GM19324 (cell line): Measurements from ENCODE around the gene ITIH1.
"Not testable (repeated sequence)": the region's sequence is repeated elsewhere in the genome, so short reads cannot be mapped to it uniquely, and the experiment has no call there.

Experiments
- ATAC-seq: cut with Tn5 transposase; IDR thresholded peaks from one replicate; pipeline ENCODE4 v1.9.1; 2021; ENCODE audit warnings: mild to moderate bottlenecking, moderate library complexity; ENCODE audit not compliant: unreplicated experiment, low FRiP score

Gene ITIH1

DNA sequence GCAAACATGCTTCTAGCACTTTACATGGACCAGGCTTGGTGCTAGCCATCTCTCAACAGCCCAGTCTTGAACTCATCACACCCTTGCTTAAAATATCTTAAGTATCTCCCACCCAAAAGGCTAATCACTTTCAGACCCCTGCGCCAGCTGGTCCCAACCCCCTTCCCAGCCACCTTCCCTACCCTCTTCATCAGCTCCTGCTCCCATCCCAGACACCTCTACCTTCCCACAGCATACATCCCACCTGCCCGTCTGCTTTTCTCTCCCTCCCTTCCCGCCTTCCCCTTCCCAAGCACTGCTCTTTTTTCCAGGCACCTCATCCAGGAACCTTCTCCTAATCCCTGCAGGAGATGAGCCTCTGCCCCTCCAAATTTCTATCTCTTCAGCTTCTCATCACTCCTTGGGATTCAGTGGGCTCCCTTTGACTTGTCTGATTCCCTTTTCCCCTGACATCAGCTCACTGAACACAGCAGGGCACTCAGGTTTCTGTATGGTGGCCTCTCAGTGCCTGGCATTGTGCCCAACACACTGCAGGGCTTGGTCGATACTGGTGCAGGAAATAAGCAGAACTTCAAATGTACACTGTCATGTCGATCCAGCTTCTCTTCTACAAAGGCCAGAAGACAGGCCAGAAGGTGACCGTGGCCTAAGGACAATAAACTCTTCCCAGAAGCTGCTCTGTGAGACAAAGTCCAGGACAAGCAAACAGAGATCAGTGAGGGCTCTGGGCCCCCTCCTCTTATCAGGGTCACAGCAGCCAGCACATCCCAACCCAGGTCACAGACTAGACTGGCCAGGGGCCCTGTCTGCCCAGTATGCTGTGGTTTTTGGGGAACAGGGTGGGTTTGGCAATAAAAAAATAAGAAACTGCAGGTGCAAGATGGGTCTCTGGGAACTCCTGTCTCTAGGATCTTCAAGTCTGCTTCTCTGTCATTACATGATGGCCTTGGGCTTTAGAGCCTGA, 2.2 kb upstream of the ITIH1 start:
- no peak for ATAC-seq

DNA sequence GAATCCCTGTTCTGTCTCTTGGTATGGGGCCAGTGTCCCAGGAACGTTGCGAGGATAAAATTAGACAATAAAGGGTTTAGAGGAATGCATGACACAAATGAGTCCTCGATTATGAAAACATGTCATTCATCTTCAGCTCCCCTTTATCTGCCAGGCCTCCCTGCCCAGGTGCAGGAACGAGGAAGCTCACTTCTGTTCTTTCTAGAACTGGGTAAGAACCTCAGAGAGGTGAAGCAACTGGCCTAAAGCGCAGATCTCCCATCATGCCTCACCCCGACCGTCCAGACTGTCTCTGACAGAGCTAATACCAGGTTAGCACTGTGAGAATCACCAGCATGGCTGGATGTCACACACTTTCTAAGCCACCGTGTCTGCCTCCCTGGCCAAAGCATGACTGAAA, 1.5 kb upstream of the ITIH1 start:
- no peak for ATAC-seq

GRCh38 chr3:52776486-52776885, 913 bp upstream of the ITIH1 start:
- ATAC-seq = not testable (repeated sequence)

GRCh38 chr3:52777959-52778805, 783 bp downstream of the ITIH1 start:
- ATAC-seq = no peak

DNA sequence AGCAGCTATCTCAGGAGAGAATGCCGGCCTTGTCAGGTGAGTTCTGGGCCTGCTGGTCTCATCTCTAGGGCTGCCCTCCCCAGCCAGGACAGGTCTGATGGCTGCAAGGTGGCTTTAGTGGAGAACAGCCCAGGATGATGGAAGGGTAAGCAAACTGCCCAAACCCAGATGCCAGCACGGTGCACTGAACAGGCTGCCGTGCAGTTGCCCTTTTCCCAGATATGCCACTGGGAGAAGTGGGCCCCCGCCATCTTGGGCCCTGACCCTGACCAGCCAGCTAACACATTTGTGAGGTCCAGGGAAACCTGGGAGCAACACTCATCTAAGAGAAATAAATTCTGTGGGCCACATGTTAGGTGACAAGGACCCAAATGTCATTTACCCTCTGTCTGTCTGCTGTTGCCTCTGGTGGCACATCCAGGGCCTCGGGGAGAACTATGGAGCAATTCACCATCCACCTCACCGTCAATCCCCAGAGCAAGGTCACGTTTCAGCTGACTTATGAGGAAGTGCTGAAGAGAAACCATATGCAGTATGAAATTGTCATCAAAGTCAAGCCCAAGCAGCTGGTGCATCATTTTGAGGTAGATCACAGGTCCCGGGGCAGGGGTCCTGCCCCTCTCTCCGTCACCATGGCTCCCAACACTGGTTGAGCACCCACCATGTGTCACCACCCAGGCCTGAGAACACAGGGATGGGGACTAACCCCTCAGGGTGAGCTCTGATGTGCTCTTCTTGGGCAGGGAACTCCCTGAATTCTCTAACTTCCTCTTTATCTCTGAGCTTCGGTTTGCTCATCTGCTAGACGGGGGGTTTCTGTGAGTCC, 1.8 kb downstream of the ITIH1 start:
- no peak for ATAC-seq

DNA sequence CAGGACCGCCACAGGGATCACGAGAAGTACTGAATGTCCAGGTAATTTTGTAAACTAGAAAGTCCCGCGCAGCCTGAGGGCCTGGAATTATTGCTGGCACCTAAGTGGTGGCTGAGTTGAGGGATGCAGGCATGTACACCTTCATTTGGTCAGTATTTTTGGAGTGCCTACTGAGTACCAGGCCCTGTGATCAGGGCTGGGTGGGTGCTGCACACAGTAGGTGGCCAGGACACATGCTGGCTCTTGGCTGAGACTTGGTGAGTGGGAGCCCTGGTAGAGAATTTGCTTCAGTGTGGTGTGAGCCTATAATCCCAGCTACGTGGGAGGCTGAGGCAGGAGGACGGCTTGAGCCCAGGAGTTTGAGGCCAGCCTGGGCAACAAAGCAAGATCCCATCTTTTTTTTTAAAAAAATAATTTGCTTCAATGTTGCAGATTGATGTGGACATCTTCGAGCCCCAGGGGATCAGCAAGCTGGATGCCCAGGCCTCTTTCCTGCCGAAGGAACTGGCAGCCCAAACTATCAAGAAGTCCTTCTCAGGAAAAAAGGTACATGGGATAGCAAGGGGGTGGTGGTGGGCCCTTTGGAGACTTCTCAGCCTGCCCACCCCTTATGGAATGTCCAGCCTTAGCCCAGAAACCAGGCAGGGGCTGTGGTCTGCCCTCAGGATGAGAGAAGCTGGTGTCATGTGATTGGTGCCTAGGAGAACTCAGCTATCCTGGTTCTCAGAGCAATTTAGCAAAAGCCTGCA, 2.6 kb downstream of the ITIH1 start:
- ATAC-seq = no peak

- no peak for ATAC-seq
These were observed 4.3 kb downstream of the ITIH1 start for GRCh38 chr3:52781741-52782140.

DNA sequence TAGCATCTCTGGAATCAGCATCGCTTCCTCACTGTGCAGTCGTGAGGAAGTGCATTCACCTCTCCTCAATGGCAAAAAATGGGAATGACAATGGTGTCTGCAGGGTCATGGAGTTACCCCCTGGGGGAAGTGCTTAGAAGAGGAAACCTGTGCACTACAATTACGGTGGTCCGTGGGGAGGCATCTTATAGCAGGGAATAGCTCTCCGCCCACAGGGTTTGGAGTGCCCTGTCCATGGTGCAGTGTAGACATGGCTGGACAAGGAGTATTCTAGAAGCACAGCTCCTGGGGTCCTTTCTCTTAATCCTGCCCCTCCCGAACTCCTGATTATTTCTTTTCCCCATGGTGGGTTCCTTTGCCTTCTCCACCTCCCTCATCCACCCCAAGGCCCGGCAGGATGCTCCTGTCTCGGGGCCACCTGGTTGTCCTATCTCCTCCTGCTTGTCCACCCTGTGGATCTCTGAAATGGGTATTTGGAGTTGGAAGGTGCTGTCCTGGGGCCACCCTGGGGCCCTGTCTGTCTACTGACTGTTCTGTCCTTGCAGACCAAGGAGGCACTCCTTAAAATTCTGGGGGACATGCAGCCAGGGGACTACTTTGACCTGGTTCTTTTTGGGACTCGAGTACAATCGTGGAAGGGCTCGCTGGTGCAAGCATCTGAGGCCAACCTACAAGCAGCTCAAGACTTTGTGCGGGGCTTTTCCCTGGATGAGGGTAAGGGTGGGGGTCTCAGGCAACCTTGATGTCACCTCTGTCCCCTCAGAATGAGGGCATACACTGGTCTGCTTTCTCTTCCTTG, 5.2 kb downstream of the ITIH1 start:
- ATAC-seq = no peak

- no peak for ATAC-seq
These were observed 5.8 kb downstream of the ITIH1 start for GRCh38 chr3:52783211-52783555.

DNA sequence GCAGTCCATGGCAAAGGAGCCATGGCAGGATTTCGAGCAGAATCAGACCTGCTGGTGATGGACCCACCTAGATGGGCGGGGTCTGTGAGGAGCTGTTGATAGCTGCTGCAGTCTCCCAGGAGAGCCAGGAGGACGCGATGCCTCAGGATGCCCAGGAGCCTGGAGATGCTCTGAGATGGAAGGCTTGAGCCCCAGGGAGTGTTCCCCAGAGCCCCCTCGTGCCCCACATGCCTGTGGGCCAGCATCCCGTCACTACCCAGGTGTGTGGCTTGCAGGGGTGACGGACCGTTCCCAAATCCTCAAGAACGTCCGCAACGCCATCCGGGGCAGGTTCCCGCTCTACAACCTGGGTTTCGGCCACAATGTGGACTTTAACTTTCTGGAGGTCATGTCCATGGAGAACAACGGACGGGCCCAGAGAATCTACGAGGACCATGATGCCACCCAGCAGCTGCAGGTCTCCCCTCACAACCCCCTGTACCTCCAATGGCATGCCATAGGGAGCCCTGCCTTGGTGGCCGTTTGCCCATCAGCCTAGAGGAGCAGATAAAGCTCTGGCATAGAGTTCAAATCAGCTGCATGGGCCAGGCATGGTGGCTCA, 6.7 kb downstream of the ITIH1 start:
- ATAC-seq = no peak

GRCh38 chr3:52784931-52785590, 7.7 kb downstream of the ITIH1 start:
- ATAC-seq = no peak

DNA sequence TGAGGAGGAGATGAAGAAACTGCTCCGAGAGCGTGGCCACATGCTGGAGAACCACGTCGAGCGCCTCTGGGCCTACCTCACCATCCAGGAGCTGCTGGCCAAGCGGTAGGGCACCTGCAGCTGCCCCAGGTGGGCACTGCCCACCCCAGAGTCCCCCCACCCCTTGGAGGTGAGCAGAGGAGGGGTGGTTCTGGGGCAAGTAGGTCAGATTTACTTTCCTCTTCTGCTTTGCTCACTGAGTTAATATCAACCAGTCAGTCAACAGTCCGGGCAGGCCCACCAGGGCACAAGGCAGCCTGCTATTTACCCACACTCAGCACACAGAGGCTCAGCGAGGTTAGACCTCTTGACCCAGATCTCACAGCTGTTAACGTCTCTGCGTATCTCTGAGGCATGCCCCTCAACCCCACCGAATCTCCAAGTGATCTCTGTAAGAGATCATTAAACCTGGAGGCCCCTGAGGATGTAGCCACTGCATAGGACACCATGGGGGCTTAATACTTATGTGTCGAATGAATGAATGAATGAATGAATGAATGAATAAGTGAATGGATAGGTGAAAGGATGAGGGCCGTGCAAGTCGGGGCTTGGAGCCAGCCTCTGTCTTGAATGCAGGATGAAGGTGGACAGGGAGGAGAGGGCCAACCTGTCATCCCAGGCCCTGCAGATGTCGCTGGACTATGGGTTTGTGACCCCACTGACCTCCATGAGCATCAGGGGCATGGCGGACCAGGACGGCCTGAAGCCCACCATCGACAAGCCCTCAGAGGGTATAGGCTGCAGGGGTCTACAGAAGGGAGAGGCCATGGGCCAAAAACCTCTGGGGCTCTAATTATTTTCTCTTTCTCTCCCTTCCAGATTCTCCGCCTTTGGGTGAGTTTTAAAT, 9.2 kb downstream of the ITIH1 start:
- ATAC-seq = no peak

DNA sequence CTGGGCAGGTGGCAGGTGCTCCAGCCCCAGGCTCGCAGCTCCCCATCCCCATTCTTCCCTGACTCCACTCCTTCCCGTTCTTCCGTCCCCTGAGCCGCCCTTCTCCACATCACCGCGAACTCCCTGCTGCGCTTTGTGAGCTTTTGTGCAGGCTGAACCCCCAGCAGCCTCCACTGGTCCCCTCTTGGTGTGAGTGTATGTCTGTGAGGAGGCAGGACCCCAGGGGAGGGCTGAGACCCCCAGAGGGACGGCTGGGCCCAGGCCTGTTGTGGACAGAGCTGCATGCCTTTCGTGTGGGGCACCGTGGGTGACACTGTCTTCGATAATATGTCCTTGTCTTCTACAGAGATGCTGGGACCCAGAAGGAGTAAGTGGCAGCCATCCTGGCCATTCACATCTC, 9.8 kb downstream of the ITIH1 start:
- no peak for ATAC-seq

DNA sequence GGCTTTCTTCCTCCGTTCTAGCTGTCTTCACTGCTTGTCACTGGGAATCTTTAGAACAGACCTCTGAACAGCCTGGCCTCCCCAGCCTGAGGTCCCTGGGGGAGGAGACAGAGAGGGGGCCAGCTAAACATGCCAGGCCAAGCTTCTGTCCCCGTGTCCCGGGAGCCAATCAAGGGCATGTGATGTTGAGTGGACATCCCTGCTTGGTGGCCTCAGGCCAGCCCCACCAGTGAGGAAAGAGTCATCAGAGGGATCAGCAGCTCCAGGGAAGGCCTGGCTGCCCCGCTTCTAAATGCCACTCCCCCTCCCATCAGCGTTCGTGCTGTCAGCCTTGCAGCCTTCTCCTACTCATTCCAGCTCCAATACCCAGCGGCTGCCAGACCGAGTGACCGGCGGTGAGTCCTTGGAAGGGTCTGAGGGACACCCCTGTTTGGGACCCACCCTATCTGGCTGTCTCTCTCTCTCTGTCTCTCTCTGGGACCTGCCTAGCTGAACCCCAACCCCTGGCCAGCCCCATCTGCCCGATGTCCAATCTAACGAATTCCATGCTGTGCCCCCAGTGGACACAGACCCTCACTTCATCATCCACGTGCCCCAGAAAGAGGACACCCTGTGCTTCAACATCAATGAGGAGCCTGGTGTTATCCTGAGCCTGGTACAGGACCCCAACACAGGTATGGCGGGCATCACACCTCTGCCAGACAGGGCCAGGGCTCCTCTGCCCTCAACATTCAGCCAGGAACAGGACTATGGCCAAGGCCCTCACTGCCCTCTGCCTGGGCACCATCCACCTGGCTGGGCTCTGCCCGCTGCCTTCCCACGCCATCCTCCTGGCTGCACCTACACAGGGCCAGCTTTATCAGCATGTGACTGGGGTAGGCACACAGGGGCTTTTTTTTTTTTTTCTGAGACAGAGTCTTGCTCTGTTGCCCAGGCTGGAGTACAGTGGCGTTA, 10.6 kb downstream of the ITIH1 start:
- no peak for ATAC-seq

- no peak for ATAC-seq
These were observed 11.7 kb downstream of the ITIH1 start for GRCh38 chr3:52788890-52789745.

- no peak for ATAC-seq
These were observed 12.3 kb downstream of the ITIH1 start for GRCh38 chr3:52789746-52790040.
